ENCODE data around the gene ADAMTS20. TPM values are rescaled to one million over a fixed set of nuclear protein-coding genes. Genes with fewer than 3 reads are reported as not detected.
"Not testable (repeated sequence)": the region's sequence is repeated elsewhere in the genome, so short reads cannot be mapped to it uniquely, and the experiment has no call there.

Gene ADAMTS20
- total RNA-seq, 4 donors from 2014 or later, result not detected

DNA sequence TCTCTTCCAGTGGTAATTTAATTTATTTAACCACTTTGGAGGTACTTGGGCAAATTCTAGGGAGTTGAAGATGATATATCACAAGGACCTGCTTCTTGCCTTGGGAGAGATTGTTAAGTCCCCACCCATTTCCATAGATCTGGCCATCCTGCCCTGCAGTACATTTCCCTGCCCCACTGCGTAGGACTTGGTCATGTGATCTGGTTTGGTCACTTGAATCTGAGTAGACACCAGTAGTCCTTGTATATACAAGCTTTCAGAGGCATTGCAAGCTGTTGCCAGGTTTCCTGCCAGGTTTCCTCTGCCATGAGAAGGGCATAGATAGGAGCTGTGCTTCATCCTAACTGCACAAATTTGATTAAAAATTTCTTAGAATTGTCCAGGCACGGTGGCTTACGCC, 200.0 kb downstream of the ADAMTS20 start:
- TF ChIP-seq POLR2AphosphoS5 (IDR thresholded peaks at IDR 0.05) (no peak), EP300 (IDR thresholded peaks at IDR 0.05) (no peak), POLR2A (IDR thresholded peaks at IDR 0.05) (no peak)
- TF ChIP-seq, protein P1, sequence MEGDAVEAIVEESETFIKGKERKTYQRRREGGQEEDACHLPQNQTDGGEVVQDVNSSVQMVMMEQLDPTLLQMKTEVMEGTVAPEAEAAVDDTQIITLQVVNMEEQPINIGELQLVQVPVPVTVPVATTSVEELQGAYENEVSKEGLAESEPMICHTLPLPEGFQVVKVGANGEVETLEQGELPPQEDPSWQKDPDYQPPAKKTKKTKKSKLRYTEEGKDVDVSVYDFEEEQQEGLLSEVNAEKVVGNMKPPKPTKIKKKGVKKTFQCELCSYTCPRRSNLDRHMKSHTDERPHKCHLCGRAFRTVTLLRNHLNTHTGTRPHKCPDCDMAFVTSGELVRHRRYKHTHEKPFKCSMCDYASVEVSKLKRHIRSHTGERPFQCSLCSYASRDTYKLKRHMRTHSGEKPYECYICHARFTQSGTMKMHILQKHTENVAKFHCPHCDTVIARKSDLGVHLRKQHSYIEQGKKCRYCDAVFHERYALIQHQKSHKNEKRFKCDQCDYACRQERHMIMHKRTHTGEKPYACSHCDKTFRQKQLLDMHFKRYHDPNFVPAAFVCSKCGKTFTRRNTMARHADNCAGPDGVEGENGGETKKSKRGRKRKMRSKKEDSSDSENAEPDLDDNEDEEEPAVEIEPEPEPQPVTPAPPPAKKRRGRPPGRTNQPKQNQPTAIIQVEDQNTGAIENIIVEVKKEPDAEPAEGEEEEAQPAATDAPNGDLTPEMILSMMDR (IDR thresholded peaks at IDR 0.05), result no peak

DNA sequence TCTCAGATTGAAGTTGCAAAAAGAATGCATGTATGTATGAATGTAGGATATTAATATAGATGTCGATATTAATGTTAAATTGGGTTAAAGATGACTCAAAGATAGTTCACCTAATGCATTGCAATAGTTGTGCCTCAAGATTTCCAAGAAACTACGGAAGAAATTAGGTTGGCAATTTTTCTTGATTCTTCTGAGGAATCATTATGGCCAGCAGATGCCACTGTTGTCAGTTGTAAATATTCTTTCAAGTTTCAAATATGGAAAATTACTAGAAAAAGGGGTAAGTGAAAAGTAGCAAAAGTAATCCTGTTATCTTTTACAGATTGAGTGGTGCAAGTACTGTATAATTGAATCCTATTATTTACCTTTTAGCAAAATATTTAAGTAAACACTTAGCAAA, 202.1 kb downstream of the ADAMTS20 start:
- 55% methylated on average over 2 of the region's 2 CpGs for WGBS
- Histone ChIP-seq H3K36me3 (no peaks in the 10 kb centered on the region), H3K27me3 (no peaks in the 10 kb centered on the region), H3K9me3 (no peaks in the 10 kb centered on the region), H3K27ac (no peak overlapping the region), H3K4me3 (no peak overlapping the region), H3K4me1 (no peaks in the 10 kb centered on the region)
- TF ChIP-seq EP300 (IDR thresholded peaks at IDR 0.05), result no peak
- TF ChIP-seq, protein P1 (IDR thresholded peaks at IDR 0.05), result no peak
- no peak for TF ChIP-seq POLR2A (IDR thresholded peaks at IDR 0.05)
- no peak for TF ChIP-seq POLR2AphosphoS5 (IDR thresholded peaks at IDR 0.05)
- no peak for DNase-seq (ENCODE audit: low spot score in 2 of 2)

More for the DNA sequence above, 200.0 kb downstream of the ADAMTS20 start:
- Histone ChIP-seq H3K27me3 (no peaks in the 10 kb centered on the region), H3K9me3 (no peaks in the 10 kb centered on the region), H3K27ac (no peak overlapping the region), H3K4me1 (no peaks in the 10 kb centered on the region), H3K36me3 (no peaks in the 10 kb centered on the region), H3K4me3 (no peak overlapping the region)
- no peak for DNase-seq (ENCODE audit: low spot score in 2 of 2)
- WGBS, result 78% methylated on average over 3 of the region's 3 CpGs

DNA sequence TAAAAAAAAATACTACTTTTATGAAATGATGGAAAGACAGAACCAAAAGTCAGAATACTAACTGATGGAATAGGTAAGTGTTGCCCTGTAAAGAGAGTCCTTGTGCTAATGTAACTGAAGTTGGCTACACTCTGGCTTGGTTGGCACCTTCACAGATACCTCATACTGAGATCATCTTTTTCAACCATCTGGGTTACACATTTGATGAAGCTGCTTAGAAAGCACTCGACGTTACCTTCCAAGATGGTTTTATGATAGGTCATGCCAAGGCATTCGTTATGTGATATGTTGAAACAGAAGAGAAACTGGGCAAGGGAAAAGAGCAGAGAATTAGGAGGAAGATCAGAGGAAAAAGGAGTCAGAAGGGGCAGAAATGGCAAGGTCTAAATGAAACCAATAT, 203.8 kb downstream of the ADAMTS20 start:
- no peak overlapping the region for H3K4me3 ChIP-seq
- DNase-seq (ENCODE audit: low spot score in 2 of 2), result no peak
- no peak for TF ChIP-seq POLR2A (IDR thresholded peaks at IDR 0.05)
- TF ChIP-seq EP300 (IDR thresholded peaks at IDR 0.05), result no peak
- TF ChIP-seq, protein P1 (IDR thresholded peaks at IDR 0.05), result no peak
- TF ChIP-seq POLR2AphosphoS5 (IDR thresholded peaks at IDR 0.05), result no peak
- H3K36me3 ChIP-seq, result no peaks in the 10 kb centered on the region
- H3K9me3 ChIP-seq, result no peaks in the 10 kb centered on the region
- no peak overlapping the region for H3K27ac ChIP-seq
- H3K27me3 ChIP-seq, result no peaks in the 10 kb centered on the region
- 31% methylated on average over 3 of the region's 3 CpGs for WGBS
- H3K4me1 ChIP-seq, result no peaks in the 10 kb centered on the region

DNA sequence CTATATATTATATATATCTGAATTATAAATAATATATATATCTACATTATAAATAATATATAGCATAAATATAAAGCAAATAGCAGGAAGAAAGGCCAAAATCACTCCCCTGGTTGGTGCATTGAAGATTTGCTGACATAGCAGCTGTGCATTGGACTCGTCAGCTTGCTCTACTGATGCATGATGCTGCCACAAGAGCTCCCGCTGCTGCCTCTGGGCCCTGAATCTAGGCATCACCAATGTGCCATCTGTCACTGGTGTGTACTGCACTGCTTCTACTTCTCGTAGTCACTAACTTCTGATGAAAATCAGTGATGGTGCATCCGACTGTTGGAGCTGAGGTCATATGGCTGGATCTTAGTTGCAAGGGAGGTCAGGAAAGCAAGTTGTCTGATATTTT, 205.0 kb downstream of the ADAMTS20 start:
- no peak for TF ChIP-seq POLR2AphosphoS5 (IDR thresholded peaks at IDR 0.05)
- TF ChIP-seq, protein P1 (IDR thresholded peaks at IDR 0.05), result no peak
- TF ChIP-seq POLR2A (IDR thresholded peaks at IDR 0.05), result no peak
- H3K4me1 ChIP-seq, result no peaks in the 10 kb centered on the region
- 74% methylated on average over 4 of the region's 4 CpGs for WGBS

DNA sequence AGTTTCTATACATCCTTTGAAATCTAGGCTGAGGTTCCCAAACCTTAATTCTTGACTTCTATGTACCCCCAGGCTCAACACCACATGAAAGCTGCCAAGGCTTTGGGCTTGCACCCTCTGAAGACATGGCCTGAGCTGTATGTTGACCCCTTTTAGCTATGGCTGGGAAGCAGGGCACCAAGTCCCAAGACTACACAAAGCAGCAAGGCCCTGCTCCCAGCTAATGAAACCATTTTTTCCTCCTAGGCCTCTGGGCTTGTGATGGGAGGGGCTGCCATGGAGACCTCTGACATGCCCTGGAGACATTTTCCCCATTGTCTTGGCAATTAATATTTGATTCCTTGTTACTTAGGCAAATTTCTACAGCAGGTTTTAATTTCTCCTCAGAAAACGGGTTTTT, 207.0 kb downstream of the ADAMTS20 start:
- Histone ChIP-seq H3K36me3 (no peaks in the 10 kb centered on the region), H3K27me3 (no peaks in the 10 kb centered on the region), H3K27ac (no peak overlapping the region), H3K4me1 (no peaks in the 10 kb centered on the region), H3K9me3 (no peaks in the 10 kb centered on the region), H3K4me3 (no peak overlapping the region)
- TF ChIP-seq, protein P1 (IDR thresholded peaks at IDR 0.05), result no peak
- TF ChIP-seq EP300 (IDR thresholded peaks at IDR 0.05) (no peak), POLR2A (IDR thresholded peaks at IDR 0.05) (no peak), POLR2AphosphoS5 (IDR thresholded peaks at IDR 0.05) (no peak)
- no peak for DNase-seq (ENCODE audit: low spot score in 2 of 2)
- 76% methylated on average over 1 of the region's 1 CpG for WGBS

More for the DNA sequence above, 205.0 kb downstream of the ADAMTS20 start:
- Histone ChIP-seq H3K36me3 (no peaks in the 10 kb centered on the region), H3K9me3 (no peaks in the 10 kb centered on the region), H3K27ac (no peak overlapping the region), H3K27me3 (no peaks in the 10 kb centered on the region), H3K4me3 (no peak overlapping the region)
- no peak for DNase-seq (ENCODE audit: low spot score in 2 of 2)

DNA sequence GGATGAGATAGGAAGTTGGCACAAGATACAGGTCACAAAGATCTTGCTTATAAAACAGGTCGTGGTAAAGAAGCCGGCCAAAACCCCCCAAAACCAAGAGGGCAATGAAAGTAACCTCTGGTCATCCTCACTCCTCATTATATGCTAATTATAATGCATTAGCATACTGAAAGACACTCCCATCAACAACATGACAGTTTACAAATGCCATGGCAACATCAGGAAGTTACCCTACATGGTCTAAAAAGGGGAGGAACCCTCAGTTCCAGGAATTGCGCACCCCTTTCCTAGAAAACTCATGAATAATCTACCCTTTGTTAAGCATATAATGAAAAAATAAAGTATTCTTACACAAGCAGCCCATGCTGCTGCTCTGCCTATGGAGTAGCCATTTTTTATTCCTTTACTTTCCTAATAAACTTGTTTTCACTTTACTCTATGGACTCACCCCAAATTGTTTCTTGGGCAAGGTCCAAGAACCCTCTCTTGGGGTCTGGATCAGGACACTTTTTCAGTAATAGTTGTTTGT, 210.2 kb downstream of the ADAMTS20 start:
- not testable (repeated sequence) for H3K27me3 ChIP-seq; H3K27ac ChIP-seq; H3K36me3 ChIP-seq; H3K4me1 ChIP-seq; DNase-seq (ENCODE audit: low spot score in 2 of 2); H3K9me3 ChIP-seq; H3K4me3 ChIP-seq
- 81% methylated on average over 3 of the region's 3 CpGs for WGBS
